GM18517 (cell line): ENCODE measurements around the gene SH2B2.

Source experiments
- ATAC-seq: cut with Tn5 transposase; IDR thresholded peaks from one replicate; pipeline ENCODE4 v1.9.1; 2021; ENCODE audit warnings: mild to moderate bottlenecking, moderate library complexity; ENCODE audit not compliant: unreplicated experiment

Gene SH2B2

GRCh38 chr7:102264367-102264891, 22.2 kb upstream of the SH2B2 start:
- ATAC-seq: no peak

GRCh38 chr7:102266541-102266940, 20.1 kb upstream of the SH2B2 start:
- ATAC-seq: no peak

GRCh38 chr7:102268635-102269034, 18.0 kb upstream of the SH2B2 start:
- no peak for ATAC-seq

- ATAC-seq: no peak
Observed at GRCh38 chr7:102270178-102270887, 16.3 kb upstream of the SH2B2 start.

GRCh38 chr7:102271158-102271798, 15.4 kb upstream of the SH2B2 start:
- ATAC-seq: no peak

GRCh38 chr7:102272075-102272916, 14.4 kb upstream of the SH2B2 start:
- no peak for ATAC-seq

- no peak for ATAC-seq
Observed at GRCh38 chr7:102272917-102273748, 13.5 kb upstream of the SH2B2 start.

GRCh38 chr7:102273749-102274712, 12.6 kb upstream of the SH2B2 start:
- no peak for ATAC-seq

GRCh38 chr7:102275123-102275703, 11.5 kb upstream of the SH2B2 start:
- ATAC-seq: no peak

GRCh38 chr7:102277901-102278300, 8.8 kb upstream of the SH2B2 start:
- no peak for ATAC-seq

GRCh38 chr7:102279537-102280400, 6.9 kb upstream of the SH2B2 start:
- peak; percentile 47 for ATAC-seq

- ATAC-seq: no peak
Observed at GRCh38 chr7:102280521-102280920, 6.1 kb upstream of the SH2B2 start.

- ATAC-seq: no peak
Observed at GRCh38 chr7:102281785-102282184, 4.9 kb upstream of the SH2B2 start.

GRCh38 chr7:102282465-102283362, 4.0 kb upstream of the SH2B2 start:
- ATAC-seq: no peak

GRCh38 chr7:102283477-102284189, 3.0 kb upstream of the SH2B2 start:
- ATAC-seq: no peak

GRCh38 chr7:102284399-102284798, 2.3 kb upstream of the SH2B2 start:
- no peak for ATAC-seq
